MM.1S (cell line): ENCODE results near the gene ACBD4.

Experiments used
- CTCF ChIP-seq: fragments of 300-600 bp; sonication (generic); IDR thresholded peaks from 2 replicates; pipeline ENCODE4 v1.5.1; 2016; ENCODE audit warnings: antibody characterized with exemption, low read length, mixed read lengths
- EZH2 ChIP-seq: fragments of 300-600 bp; sonication (generic); optimal IDR thresholded peaks from 2 replicates; pipeline ENCODE3; 2017; ENCODE audit warnings: low read depth, mild to moderate bottlenecking, antibody characterized with exemption, low read length, mixed read lengths
- EZH2phosphoT487 ChIP-seq: fragments of 300-600 bp; sonication (generic); IDR thresholded peaks from 2 replicates; pipeline ENCODE4 v1.6.1; 2018; ENCODE audit warnings: antibody characterized with exemption, low read length

GRCh38 chr17:45186801-45187354 is 51.4 kb downstream of the ACBD4 start:
- TF ChIP-seq CTCF (no peak), EZH2 (no peak), EZH2phosphoT487 (no peak)
